Activated CD4-positive, alpha-beta T cell treated with anti-CD3 and anti-CD28 coated beads, Interleukin-2, amount 50 U/mL, for 24 hours (primary cell): ENCODE measurements around the gene BOLL.
"Not testable (repeated sequence)": the region's sequence is repeated elsewhere in the genome, so short reads cannot be mapped to it uniquely, and the experiment has no call there.

Experiments used
- DNase-seq, 2 donors: peaks; one replicate each; pipeline ENCODE4 v3.0.0-alpha.2; 2020; ENCODE audit warnings: low read depth in 1 of 2, low spot score in 1 of 2

BOLL gene

DNA sequence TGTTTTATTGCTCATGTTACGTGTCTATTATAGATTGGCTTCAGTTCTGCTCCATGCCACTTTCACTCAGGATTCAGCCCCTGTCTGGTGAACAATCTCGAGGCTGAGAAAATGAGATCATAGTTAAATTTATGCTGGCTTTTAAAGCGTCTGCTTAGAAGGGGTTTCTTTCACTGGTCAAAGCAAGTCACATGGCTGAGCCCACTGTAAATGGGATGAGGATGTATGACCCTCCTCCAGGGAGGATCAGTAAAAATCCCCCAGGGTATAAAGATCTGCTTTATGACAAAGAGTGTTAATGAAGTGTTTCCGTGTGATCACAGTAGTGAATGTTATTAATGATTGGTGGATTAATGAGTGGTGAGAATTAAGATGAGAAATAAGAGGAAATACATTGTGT is 13.1 kb upstream of the BOLL start:
- no peak for DNase-seq

DNA sequence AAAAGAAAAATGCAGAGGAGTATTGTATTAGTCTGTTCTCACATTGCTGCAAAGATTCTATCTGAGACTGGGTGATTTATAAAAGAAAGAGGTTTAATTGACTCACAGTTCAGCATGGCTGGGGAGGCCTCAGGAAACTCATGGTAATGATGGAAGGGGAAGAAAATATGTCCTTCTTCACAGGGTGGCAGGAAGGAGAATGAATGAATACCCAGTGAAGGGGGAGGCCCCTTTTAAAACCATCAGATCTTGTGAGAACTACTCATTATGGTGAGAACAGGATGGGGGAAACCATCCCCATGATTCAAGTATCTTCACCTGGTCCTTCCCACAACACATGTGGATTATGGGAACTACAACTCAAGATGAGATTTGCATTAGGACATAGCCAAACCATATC is 10.2 kb upstream of the BOLL start:
- DNase-seq: no peak

DNA sequence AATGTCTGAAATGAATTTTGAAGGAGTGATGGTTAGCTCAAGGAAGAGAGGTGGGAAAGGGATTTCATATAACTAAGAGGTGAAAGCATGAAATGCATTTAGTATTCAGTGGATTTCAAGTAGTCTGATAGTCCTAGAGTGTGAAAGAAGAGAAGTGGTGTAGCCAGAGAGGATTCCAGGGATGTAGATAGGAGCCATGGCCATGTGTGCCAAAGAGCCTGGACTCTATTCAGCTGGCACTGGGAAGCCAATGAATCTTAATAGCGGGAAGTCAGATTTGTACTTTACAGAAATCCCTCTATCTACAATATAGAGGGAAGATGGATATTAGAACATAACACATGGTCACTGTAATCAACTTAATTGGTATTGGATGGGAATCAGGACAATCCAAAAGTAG is 8.3 kb upstream of the BOLL start:
- DNase-seq: no peak

DNA sequence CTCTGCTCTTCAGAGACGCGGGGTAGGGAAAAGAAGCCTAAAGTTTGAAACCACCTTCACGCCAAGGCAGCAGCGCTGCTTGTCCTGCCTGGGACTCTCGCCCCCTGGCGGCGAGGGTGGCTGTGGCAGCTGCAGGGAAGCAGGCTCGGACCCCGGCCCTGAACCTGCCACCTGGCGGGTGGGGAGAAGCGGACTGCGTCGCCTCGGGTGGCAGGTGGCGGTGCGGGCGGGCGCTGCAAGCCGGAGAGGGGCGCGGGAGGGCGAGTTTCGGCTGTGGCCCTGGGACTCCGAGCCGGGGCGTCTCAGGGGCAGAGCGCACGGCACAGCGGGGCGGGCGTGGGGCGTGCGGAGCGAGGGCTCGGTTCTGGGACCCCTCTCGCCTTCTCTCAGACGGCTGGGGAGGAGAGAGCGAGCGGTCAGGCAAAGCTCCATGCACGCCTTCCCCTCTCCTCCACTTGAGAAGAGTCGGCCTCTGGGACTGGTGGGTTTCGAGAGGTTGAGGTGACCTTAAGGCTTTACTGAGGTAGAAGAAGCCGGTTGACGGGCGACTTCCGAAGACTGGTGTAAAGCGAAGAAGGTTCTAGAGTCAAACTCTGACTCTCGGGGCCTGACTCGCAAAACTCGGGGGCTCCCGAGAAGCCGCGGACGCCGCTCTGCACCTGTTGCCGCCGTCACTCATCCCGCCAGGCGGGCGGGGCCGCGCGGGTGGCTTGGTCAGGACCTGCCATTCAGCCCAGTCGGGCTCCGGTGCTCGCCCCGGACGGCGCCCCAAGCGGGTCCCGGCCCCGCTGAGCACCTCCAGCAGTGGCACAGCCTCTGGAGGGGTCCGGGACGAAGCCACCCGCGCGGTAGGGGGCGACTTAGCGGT is 1.1 kb upstream of the BOLL start:
- DNase-seq: peak; percentile 37 to 44

DNA sequence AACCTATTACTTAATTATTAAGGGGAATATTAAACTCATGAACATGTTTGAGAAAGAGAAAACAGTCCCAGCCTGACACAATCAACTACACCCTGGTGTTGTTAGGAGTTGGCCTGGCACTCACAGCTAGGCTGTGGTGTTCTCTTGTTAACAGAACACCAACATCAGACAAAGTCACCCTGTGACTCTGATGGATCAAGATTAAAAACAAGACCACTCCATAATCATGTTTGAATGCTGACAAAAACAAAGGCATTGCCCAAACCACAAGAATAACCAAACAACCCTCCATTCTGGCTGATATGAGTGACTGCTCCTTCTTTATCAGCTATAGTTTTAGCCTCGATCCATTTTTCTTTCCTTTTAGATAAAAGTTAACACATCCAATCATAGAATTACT is 3.0 kb downstream of the BOLL start:
- no peak for DNase-seq

DNA sequence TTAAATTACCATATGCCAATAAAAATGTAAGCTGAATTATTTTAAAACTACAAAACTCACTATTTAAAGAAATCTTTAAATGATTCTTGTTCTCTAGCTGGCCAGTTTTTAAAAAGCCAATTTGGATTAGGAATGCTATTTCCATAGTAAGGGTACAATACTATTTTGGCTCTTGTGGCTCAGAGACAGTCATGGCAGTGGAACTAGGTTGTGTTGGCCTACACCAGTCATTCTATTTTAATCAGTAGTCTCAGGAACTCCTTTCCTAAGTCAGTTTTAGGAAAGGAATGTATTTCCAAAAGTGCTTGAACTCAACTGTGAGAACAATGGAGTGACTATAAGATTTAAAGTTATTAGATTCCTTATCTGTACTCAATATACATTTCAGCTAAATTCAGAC is 5.9 kb downstream of the BOLL start:
- no peak for DNase-seq

DNA sequence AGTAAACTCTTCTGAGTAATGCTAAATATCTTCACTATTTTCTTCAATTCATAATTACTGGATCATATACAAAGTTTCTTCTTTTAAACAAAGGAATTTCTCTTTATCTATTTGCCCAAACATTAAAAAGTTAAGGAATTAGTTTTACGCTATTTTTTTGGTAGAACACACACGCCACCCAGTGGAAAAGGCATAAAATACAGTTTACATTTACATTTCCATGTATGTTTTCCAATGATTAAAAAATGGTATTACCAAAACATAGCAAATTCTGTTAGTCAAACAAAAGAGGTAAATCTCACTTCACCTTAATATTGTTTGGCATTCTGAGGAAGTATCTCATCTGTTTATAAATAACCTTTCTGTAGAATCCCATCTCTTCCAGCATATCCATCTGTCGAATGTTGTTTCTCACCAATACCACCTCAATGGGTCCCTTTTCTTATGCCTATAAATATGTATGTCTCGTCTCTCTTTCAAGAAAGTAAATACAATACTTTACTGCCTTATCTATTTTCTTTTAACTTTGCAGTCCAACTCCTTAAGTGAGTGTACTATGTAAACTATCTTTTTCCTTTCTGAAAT is 7.2 kb downstream of the BOLL start:
- DNase-seq: peak in 1 of 2 donors; percentile 26

DNA sequence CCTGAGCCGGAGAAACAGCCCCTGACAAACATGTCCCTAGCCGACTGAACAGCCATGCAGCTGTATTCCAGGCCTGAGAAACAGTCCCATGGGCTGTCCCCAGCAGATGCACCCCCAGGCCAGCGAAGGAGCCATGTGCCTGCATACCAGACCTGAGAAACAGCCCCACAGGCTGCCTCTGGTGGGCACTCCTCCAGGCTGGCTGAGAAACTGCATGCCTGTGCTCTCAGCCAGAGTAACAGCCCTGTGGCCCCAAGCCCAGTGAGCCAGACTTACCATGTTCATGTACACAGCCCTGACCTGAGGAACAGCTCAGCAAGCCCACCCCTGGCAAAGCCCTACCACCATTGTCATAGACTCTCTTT is 24.8 kb downstream of the BOLL start:
- DNase-seq: no peak

DNA sequence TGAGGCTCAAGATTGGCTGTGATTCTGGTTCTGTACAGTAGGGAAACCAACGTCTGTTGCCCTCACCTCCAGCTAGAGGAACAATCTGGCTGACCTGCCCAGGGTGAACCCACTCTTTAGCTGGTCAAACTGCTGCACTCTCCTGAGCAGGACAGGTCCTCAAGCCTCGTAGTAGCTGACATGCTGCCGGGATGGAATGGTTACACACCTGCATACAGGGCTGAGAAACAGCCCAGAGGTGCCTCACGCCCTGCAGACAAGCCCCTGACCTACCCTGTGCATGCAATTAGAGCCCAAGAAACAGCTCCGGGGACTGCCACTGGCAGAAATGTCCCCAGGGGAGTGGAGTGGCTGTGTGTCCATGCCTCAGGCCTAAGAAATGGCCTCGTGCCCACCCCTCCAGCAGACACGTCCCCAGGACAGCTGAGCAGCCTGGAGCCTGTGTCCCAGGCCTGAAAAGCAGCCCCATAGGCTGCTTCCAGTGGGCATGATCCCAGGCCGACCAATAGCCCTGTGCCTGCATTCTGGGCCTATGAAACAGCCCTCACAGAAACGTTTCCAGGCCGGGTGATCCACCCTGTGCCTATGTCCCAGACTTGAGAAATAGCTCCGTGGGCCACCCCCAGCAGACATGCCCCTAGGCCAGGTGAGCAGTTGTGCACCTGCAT is 25.4 kb downstream of the BOLL start:
- DNase-seq: no peak

DNA sequence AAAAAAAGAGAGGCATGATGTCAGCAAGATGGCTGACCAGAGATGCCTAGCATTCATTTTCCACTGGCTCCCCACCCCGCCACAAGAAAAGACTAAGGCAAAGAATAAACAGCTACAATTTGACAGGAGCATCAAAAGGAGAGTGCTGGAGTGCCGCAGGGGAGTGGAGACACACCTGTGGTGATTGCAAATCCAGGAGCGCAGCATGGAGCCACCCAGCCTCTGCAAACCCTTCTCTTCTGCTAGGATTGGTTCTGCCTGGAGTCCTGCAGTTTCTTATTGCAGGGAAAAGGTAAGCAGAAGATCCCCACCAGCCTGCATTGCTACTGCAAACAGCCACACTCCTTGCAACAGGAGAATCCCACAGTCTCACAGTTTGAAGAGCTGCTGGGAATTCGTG is 26.1 kb downstream of the BOLL start:
- no peak for DNase-seq

DNA sequence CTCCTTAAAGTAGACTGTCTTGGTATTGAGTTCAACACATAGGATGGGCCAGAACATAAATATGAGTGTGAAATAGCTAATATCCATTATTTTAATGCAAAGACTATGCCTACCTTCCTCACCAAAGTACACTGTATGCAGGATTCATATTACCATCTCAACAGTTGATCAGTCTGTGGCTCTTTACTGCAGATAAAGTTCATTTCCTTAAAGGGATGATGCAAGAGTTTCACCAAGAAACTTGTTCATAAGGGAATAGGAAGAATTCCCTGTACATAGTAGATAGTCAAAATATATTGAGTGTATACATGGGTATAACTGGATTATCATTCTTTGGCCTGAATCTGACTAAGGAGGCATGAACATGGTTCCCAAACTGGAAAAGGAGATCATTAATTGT is 44.9 kb downstream of the BOLL start:
- DNase-seq: no peak

DNA sequence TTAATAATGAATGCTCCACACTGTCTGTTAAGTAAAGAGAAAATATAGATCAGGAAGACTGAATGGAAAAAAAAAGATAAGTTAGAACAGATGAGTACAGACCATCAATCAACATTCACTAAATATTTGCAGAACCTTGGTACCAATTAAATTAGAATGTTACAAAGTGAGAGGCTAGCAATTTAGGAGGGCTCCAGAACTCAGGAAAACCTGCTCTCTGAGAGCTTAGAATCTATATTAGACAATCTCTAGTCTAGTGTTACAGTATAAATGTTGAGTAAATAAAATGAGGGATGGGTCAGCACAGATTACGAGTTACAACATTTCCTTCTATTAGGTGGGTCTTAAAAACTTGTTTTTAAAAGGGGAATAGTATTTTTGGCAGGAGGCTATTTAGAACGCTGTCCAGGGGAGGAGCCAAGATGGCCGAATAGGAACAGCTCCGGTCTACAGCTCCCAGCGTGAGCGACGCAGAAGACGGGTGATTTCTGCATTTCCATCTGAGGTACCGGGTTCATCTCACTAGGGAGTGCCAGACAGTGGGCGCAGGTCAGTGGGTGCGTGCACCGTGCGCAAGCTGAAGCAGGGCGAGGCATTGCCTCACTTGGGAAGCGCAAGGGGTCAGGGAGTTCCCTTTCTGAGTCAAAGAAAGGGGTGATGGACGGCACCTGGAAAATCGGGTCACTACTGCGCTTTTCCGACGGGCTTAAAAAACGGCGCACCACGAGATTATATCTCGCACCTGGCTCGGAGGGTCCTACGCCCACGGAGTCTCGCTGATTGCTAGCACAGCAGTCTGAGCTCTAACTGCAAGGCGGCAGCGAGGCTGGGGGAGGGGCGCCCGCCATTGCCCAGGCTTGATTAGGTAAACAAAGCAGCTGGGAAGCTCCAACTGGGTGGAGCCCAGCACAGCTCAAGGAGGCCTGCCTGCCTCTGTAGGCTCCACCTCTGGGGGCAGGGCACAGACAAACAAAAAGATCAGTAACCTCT is 56.3 kb downstream of the BOLL start:
- not testable (repeated sequence) for DNase-seq

DNA sequence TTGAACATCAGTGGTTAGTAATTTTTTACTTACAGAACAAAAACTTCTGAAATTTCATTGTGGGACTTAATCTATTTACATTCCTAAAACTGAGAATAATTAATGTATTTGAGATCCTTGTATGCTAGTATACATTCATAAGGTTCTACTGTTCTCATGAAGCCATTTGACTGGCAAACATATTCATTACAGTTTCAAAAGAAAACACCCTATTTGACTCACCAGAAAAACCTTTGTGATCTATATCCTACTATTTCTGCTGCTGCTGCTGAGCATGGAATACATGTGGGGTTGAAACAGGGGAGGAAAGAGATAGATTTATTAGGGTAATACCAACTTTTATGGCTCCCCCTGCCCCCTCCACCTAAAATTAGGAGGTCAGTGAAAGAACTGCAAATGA is 58.1 kb downstream of the BOLL start:
- no peak for DNase-seq

DNA sequence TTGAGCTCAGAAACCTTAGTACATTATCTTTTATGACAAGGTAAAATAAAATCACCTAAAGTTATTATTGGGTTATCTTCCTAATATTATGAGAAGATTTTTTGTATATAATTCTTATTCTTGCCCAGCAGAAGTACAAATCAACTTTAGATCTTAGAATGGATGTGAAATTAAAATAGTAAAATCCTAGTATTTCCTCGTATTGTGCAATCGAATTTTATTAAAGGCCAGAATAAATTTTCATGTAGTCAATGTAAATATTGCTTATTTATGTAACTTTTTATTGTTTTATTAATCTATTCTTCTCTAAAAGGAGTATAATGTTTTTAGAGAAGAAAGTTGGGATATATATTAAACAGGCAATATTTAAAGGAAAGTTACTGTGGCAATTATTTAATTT is 67.3 kb downstream of the BOLL start:
- no peak for DNase-seq

DNA sequence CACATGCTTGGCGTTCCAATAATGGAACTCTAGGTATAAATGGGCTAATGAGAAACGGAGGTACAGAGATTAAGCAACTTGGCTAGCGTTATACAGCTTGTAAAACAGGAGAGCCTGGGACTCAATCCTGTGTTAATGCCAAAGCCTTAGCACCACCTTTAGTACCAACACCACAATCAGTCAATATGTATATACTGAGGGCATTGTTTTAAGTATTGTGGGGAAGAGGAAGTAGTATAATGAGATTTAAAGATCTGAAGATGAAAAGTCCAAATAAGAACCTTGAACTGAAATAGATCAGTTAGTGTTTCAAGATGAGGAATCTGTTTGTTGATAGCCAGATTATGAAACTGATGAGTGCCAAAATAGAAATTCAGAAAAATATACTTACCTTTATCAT is 71.8 kb downstream of the BOLL start:
- no peak for DNase-seq

DNA sequence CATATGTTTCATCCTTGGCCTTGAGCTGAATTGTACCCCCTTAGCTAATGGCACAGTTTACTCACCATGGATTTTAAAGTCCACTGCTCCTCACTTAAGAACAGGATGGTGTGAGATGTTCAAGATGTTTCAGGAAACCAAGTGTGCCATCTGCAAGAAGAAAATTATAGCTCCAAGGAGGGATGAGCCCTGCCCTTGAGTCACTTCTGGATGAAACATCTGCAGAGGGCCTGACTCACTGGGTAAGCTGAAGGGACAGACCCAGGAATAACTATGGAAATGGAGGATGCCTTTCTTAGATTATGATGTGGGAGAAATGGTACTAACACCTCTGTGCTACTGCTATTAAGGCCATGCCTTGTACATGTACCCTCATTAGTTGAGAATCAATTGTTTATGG is 73.5 kb downstream of the BOLL start:
- no peak for DNase-seq

DNA sequence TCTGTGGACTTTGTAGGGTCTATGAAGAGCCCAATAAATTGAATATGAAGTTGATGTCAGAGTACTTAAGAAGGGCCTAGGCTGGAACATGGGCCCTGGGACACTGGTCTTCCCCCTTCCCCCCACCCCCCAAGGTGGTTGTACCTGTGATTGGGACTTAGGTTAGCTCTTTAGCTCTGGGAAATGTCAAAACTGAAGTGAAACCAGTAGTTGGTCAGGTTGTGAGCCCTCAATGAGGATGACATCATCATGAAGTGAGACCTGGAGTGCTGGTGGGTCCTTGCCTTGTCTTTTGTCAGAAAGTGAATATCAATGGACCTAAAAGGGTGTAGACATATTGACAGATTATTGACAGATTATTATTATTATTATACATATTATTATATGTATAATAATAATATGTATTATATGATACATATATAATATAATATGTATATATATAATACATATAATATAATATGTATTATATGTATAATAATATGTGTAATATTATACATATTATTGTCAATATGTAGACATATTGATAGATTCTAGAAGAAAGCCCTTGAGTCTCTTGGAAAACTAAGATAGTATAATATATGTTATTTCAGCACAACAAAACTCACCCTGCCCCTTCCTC is 74.6 kb downstream of the BOLL start:
- no peak for DNase-seq

DNA sequence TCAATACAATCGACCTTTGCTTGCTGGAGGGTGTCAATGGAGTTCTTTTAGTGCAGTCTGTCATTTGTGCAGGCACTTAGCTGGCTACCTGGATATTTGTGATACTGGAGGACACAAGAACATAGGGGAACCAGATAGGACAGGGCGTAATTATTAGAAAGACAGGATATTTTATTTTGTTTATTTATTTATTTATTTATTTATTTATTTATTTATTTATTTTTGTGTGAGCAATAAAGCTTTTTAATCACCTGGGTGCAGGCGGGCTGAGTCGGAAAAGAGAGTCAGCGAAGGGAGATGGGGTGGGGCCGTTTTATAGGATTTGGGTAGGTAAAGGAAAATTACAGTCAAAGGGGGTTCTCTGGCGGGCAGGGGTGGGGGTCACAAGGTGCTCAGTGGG is 76.0 kb downstream of the BOLL start:
- not testable (repeated sequence) for DNase-seq

DNA sequence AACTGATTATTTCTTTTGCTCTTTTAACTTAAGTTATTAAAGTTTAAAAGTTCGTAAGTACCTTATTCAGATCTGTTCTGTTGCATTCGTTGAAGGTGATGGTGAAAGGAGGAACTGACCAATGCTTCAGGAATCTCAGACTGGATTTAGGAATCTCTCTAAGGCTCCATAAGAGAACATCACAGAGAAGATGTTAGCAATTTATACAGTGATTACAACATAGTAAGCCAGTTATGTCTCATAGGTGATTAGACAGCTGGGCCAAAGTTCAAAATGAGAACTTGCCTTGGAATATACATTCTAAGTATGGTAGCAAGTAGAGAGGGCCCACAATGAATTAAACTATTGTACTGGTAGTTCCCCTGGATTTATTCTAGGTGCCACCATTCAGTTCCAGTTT is 76.8 kb downstream of the BOLL start:
- DNase-seq: no peak

DNA sequence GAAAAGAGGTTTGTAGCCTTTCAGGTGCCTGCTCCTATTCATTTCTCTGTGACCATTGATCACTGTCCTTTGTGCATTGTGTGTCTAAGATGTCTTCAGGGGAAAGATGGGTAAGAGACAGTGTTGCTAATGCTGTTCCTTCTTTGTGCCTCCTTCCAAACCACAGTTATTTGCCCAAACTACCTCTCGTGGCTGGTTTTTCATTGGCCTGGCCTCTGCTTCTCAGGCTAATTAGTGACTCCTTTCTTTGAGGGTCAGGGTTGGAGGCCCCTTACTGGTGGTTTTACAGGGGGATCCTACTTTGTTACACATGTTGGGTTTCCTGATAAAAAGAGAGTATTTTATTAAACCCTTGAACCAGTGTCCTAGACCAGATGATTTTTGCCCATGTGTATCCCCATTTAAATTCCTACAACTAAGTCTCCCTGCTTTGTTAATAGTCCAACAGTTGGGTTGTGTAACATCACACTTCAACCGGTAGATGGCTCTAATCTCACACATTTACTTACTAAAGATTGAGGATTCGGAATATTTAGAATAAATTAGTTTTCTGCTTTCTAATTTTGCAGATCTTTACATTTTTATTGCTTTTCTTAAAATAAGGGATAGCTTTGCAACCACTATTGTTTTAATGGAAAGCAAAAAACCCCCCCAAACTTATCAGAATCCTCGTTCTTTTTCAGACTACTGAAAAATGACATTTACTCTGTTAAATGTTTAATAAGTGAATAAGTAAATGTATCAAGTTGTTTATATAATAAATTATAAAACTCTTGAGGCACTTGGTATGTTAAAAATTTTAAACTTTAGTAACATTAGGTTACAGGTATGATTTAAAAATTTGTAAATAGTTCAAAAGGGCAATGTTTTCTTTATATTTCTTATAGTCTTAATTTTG is 77.6 kb downstream of the BOLL start:
- no peak for DNase-seq
